Stimulated activated CD4-positive, alpha-beta T cell treated with anti-CD3 and anti-CD28 coated beads, Interleukin-15, amount 100 ng/mL, for 48 hours (primary cell): ENCODE data around the gene ILRUN.
"Not testable (repeated sequence)": the region's sequence is repeated elsewhere in the genome, so short reads cannot be mapped to it uniquely, and the experiment has no call there.

Source experiments
- DNase-seq, 2 donors: peaks; one replicate each; pipeline ENCODE4 v3.0.0-alpha.2; 2020; ENCODE audit warnings: low read depth in 2 of 2

Gene ILRUN

GRCh38 chr6:34664256-34664971, 32.2 kb downstream of the ILRUN start:
- DNase-seq: no peak

- DNase-seq: no peak
These were observed 32.7 kb downstream of the ILRUN start for GRCh38 chr6:34663831-34664255.

GRCh38 chr6:34663371-34663770, 33.2 kb downstream of the ILRUN start:
- DNase-seq: no peak

- no peak for DNase-seq
These were observed 35.2 kb downstream of the ILRUN start for GRCh38 chr6:34661357-34661756.

GRCh38 chr6:34658605-34659265, 37.8 kb downstream of the ILRUN start:
- DNase-seq: no peak

- DNase-seq: not testable (repeated sequence)
These were observed 38.5 kb downstream of the ILRUN start for GRCh38 chr6:34657979-34658480.

- DNase-seq: no peak
These were observed 39.1 kb downstream of the ILRUN start for GRCh38 chr6:34657307-34657978.

- no peak for DNase-seq
These were observed 39.6 kb downstream of the ILRUN start for GRCh38 chr6:34657037-34657306.

GRCh38 chr6:34656378-34657036, 40.1 kb downstream of the ILRUN start:
- DNase-seq: no peak

GRCh38 chr6:34655876-34656377, 40.6 kb downstream of the ILRUN start:
- not testable (repeated sequence) for DNase-seq

GRCh38 chr6:34654061-34654710, 42.4 kb downstream of the ILRUN start:
- no peak for DNase-seq

GRCh38 chr6:34652263-34652662, 44.3 kb downstream of the ILRUN start:
- no peak for DNase-seq

- no peak for DNase-seq
These were observed 45.7 kb downstream of the ILRUN start for GRCh38 chr6:34650823-34651222.

- DNase-seq: not testable (repeated sequence)
These were observed 46.3 kb downstream of the ILRUN start for GRCh38 chr6:34650232-34650631.

GRCh38 chr6:34648806-34649205, 47.8 kb downstream of the ILRUN start:
- no peak for DNase-seq
